ENCODE data around the gene BLOC1S5.

Gene BLOC1S5

DNA sequence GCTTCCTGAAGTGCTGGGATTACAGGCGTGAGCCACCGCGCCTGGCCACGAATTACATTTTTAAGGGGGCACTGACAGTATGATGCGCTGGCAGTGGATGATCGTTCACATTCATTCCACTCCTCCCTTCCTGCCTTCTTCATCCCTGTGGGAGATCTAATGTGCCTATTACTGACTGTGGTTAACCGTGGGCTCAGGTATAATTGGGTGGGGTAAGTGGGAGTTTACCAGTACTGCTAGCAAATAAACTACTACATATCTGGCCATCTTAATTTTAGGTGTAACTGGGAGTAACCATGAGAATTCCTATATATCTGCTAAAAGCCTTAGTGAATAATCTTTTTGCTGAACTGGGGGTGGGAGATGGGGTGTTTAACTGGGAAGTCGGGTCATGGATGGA is 6.5 kb upstream of the BLOC1S5 start:
- no peak for DNase-seq (ENCODE audit: low read depth)
- no peak overlapping the region for H3K4me3 ChIP-seq (ENCODE audit: low read depth, low read length)
- TF ChIP-seq, protein P1, sequence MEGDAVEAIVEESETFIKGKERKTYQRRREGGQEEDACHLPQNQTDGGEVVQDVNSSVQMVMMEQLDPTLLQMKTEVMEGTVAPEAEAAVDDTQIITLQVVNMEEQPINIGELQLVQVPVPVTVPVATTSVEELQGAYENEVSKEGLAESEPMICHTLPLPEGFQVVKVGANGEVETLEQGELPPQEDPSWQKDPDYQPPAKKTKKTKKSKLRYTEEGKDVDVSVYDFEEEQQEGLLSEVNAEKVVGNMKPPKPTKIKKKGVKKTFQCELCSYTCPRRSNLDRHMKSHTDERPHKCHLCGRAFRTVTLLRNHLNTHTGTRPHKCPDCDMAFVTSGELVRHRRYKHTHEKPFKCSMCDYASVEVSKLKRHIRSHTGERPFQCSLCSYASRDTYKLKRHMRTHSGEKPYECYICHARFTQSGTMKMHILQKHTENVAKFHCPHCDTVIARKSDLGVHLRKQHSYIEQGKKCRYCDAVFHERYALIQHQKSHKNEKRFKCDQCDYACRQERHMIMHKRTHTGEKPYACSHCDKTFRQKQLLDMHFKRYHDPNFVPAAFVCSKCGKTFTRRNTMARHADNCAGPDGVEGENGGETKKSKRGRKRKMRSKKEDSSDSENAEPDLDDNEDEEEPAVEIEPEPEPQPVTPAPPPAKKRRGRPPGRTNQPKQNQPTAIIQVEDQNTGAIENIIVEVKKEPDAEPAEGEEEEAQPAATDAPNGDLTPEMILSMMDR (IDR thresholded peaks at IDR 0.05; ENCODE audit: control insufficient read depth, extremely low read depth, insufficient read depth): no peak

DNA sequence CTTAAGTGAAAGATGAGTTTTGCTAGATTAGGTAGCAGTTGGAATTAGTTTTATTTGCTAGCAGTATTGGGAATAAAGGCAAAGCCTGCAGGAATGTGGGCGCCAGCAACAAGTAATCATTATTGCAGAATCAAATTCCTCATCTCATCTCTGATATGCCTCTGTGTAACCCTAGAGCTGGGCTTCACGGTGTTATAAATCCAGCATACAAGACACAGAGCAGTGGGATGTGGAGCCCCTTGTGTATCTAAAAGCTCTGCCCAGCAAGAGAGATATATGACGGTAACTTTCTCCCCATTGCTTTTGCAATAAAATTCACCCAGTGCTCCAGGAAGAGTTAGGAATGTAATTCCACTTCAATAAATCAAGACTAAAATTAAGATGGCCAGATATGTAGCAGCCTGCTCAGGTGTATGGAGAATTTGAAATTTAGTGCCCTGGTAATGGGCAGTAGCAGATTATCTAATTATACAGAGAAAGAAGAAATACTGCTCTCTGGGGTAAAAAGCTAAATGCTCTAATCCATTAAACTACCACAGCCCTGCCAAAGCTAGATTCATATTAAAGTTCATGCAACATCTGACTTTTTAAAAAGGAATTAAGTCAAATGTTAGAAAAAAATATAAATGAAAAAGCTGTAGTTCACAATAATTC is 5.6 kb upstream of the BLOC1S5 start:
- DNase-seq (ENCODE audit: low read depth): no peak
- TF ChIP-seq, protein P1 (IDR thresholded peaks at IDR 0.05; ENCODE audit: control insufficient read depth, extremely low read depth, insufficient read depth): no peak
- H3K4me3 ChIP-seq (ENCODE audit: low read depth, low read length): no peak overlapping the region

DNA sequence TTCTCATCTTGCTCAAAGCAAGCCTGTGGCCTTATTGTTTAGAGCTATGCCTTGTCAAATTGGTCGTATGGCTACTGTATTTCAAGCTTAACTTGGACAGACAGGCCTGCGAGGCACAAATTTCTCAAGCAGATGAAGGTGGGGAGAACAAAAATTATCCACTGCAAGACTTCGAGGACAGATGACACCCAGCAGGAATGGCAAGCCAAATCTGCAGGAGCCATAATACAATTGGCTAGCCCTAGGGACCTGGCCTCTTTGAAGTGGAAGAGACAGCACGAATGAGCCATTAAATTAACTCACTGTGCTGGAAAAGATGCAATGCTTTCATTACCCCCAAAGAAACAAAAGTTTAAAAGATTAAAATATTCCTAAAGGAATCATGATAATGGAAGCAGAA is 5.0 kb upstream of the BLOC1S5 start:
- H3K4me3 ChIP-seq (ENCODE audit: low read depth, low read length): no peak overlapping the region
- DNase-seq (ENCODE audit: low read depth): no peak
- TF ChIP-seq, protein P1 (IDR thresholded peaks at IDR 0.05; ENCODE audit: control insufficient read depth, extremely low read depth, insufficient read depth): no peak

DNA sequence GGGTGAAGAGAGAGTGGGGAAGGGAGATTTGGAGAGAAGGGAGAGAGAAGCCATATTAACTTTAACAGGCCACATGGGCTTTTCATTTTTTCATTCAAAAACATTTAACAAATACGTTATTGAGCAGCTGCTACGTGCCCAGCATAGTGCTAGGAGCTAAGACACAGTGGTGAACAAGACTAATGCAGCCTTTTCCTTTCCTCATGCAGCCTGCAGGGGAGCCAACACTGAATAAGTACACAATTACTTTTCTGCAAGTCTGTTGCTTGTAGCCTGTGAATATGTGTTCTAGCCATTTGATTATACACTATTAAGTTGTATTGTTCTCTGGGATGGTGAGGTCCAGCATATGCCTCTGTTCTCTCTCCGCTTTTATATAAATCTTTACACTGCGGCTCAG is 1.9 kb upstream of the BLOC1S5 start:
- H3K4me3 ChIP-seq (ENCODE audit: low read depth, low read length): no peak overlapping the region
- no peak for DNase-seq (ENCODE audit: low read depth)
- TF ChIP-seq, protein P1 (IDR thresholded peaks at IDR 0.05; ENCODE audit: control insufficient read depth, extremely low read depth, insufficient read depth): no peak

DNA sequence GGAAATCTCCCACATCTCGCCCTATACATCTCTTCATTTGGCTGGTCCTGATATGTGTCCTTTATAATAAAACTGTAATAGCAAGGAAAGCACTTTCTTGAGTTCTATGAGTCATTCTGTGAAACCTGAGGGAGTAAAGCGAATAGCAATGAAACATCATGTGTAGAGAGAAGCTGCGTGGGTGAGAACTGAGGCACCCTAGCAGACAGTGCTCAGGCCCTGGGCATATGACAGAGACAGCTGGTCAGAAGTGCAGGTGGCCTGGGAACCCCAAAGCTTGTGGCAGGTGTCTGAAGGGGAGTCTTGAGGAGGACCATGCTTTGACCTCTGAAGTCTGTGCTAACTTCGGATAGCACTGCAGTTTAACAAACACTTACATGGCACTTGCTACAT is 1.3 kb upstream of the BLOC1S5 start:
- DNase-seq (ENCODE audit: low read depth): no peak
- TF ChIP-seq, protein P1 (IDR thresholded peaks at IDR 0.05; ENCODE audit: control insufficient read depth, extremely low read depth, insufficient read depth): no peak
- no peak overlapping the region for H3K4me3 ChIP-seq (ENCODE audit: low read depth, low read length)

DNA sequence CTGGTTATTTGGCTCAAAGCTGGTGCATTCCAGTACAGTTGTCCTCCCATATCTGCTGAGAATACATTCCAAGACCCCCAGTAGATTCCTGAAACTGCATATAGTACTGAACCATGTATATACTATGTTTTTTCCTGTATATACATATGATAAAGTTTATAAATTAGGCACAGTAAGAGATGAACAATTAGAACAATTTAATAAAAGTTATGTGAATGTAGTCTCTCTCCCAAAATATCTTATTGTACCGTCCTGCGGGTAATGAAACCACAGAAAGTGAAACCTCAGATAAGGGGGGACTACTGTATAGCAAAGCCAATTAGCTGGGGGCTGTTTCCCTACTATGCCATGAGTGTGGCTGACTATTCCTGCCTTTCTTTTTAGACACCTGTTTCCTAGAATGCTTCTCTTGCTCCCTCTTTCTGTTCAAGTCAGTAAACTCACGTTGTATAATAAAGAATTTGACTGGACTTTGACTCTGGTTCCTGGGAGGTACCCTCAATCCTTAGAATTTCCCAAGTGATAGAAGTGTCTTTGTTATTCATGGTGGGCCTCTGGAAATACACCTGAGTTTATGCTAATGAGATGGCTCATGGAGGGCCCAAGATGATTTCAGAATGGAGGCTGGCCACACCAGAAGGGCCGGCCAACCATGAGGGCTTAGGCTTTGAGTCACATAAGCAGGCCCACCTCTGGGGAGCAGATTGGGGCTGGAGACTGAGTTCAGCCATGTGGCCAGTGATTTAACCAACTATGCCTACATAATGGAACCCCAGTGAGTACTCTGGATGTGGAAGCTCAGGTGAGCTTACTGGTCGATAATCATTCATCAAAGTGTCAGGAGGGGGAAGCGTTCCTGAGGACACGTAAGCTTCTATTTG is 689 bp upstream of the BLOC1S5 start:
- TF ChIP-seq, protein P1 (IDR thresholded peaks at IDR 0.05; ENCODE audit: control insufficient read depth, extremely low read depth, insufficient read depth): no peak
- no peak for DNase-seq (ENCODE audit: low read depth)
- peak overlapping the region; percentile 97 for H3K4me3 ChIP-seq (ENCODE audit: low read depth, low read length)
